ENCODE measurements around the gene FAP.

- TF ChIP-seq TCF7 (IDR thresholded peaks at IDR 0.05; ENCODE audit: borderline replicate concordance) (no peak), PKNOX1 (IDR thresholded peaks at IDR 0.05) (no peak), IRF1 (CRISPR knock-in tag; IDR thresholded peaks at IDR 0.05; ENCODE audit: borderline replicate concordance) (no peak), TCF3 (CRISPR knock-in tag; IDR thresholded peaks at IDR 0.05) (no peak), ZNF780A (CRISPR knock-in tag; IDR thresholded peaks at IDR 0.05) (no peak), EP300 (IDR thresholded peaks at IDR 0.05; ENCODE audit: low read length) (no peak), BACH1 (tag; IDR thresholded peaks at IDR 0.05) (no peak), REST (IDR thresholded peaks at IDR 0.05; ENCODE audit: borderline replicate concordance) (no peak), REST (CRISPR knock-in tag; IDR thresholded peaks at IDR 0.05; ENCODE audit: low read depth) (no peak), RBBP5 (IDR thresholded peaks at IDR 0.05; ENCODE audit: borderline replicate concordance, insufficient read depth, low read length, poor library complexity, severe bottlenecking) (no peak), EZH2 (IDR thresholded peaks at IDR 0.05; ENCODE audit: borderline replicate concordance, low read depth, low read length) (no peak), STAG1 (CRISPR knock-in tag; IDR thresholded peaks at IDR 0.05; ENCODE audit: borderline replicate concordance) (no peak), ZFP1 (CRISPR knock-in tag; IDR thresholded peaks at IDR 0.05) (no peak)
- TF ChIP-seq, protein P1, sequence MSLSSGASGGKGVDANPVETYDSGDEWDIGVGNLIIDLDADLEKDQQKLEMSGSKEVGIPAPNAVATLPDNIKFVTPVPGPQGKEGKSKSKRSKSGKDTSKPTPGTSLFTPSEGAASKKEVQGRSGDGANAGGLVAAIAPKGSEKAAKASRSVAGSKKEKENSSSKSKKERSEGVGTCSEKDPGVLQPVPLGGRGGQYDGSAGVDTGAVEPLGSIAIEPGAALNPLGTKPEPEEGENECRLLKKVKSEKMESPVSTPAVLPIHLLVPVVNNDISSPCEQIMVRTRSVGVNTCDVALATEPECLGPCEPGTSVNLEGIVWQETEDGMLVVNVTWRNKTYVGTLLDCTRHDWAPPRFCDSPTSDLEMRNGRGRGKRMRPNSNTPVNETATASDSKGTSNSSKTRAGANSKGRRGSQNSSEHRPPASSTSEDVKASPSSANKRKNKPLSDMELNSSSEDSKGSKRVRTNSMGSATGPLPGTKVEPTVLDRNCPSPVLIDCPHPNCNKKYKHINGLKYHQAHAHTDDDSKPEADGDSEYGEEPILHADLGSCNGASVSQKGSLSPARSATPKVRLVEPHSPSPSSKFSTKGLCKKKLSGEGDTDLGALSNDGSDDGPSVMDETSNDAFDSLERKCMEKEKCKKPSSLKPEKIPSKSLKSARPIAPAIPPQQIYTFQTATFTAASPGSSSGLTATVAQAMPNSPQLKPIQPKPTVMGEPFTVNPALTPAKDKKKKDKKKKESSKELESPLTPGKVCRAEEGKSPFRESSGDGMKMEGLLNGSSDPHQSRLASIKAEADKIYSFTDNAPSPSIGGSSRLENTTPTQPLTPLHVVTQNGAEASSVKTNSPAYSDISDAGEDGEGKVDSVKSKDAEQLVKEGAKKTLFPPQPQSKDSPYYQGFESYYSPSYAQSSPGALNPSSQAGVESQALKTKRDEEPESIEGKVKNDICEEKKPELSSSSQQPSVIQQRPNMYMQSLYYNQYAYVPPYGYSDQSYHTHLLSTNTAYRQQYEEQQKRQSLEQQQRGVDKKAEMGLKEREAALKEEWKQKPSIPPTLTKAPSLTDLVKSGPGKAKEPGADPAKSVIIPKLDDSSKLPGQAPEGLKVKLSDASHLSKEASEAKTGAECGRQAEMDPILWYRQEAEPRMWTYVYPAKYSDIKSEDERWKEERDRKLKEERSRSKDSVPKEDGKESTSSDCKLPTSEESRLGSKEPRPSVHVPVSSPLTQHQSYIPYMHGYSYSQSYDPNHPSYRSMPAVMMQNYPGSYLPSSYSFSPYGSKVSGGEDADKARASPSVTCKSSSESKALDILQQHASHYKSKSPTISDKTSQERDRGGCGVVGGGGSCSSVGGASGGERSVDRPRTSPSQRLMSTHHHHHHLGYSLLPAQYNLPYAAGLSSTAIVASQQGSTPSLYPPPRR (CRISPR knock-in tag; IDR thresholded peaks at IDR 0.05; ENCODE audit: borderline replicate concordance) = no peak
Measured at GRCh38 chr2:162245781-162246180, 2.5 kb upstream of the FAP start.

Measured in K562 (cell line).